GM12873 (cell line): ENCODE measurements around the gene UBE2Q1.

Experiments
- TF ChIP-seq, protein P1 (sequence below): IDR thresholded peaks from 2 replicates; pipeline ENCODE4 v1.5.1; 2012; ENCODE audit warnings: low read depth, mild to moderate bottlenecking, moderate library complexity, low read length, control low read depth; ENCODE audit not compliant: insufficient read depth; ENCODE audit errors: missing control alignments

UBE2Q1 gene

DNA sequence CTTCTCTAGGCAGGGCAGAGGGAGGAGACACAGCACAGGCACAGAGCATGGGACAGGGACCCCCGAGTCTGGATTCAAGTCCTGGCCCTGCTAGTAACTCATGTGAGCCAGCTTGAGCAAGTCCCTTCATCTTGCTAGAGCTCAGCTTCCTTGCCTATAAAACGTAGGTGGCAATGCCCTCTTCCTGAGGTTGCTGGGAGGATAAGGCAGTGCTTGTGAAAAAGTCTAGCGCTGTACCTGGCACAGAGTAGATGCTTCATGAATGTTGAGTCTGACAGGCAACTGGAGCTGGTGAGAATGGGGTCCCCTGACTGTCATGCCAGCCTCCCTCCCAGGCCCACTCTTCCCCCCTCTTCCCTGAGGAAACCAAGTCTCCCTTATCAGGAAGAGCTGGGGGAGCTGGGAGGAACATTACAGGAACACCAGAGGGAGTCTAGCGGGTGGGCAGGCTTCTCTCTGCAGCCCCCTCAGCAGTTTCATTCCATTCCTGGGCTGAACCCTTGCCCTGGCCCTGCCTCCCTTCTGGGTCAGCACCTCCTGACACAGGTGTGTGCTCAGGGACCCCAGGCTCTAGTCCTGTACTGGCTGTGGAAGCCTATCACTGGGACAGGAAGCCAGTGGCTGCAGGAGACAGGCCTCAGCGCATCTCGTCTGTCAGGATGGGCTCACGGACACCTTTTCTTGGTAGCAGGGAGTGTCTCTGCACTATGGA, 19.0 kb upstream of the UBE2Q1 start:
- TF ChIP-seq, protein P1, sequence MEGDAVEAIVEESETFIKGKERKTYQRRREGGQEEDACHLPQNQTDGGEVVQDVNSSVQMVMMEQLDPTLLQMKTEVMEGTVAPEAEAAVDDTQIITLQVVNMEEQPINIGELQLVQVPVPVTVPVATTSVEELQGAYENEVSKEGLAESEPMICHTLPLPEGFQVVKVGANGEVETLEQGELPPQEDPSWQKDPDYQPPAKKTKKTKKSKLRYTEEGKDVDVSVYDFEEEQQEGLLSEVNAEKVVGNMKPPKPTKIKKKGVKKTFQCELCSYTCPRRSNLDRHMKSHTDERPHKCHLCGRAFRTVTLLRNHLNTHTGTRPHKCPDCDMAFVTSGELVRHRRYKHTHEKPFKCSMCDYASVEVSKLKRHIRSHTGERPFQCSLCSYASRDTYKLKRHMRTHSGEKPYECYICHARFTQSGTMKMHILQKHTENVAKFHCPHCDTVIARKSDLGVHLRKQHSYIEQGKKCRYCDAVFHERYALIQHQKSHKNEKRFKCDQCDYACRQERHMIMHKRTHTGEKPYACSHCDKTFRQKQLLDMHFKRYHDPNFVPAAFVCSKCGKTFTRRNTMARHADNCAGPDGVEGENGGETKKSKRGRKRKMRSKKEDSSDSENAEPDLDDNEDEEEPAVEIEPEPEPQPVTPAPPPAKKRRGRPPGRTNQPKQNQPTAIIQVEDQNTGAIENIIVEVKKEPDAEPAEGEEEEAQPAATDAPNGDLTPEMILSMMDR, result no peak

DNA sequence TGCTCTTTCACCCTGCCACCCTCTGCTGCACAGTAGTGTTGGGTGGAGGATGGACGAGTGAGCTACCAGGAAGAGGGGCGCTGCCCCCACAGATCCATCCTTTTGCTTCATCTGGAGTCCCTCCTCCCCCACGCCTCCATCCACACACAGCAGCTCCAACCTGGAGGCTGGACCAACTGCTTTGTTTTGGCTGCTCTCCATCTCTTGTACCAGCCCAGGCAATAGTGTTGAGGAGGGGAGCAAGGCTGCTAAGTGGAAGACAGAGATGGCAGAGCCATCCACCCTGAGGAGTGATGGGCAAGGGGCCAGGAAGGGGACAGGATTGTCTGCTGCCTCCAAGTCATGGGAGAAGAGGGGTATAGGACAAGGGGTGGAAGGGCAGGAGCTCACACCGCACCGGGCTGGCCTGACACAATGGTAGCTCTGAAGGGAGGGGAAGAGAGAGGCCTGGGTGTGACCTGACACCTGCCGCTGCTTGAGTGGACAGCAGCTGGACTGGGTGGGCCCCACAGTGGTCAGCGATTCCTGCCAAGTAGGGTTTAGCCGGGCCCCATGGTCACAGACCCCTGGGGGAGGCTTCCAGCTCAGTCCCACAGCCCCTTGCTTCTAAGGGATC, 17.6 kb upstream of the UBE2Q1 start:
- TF ChIP-seq, protein P1, result no peak

DNA sequence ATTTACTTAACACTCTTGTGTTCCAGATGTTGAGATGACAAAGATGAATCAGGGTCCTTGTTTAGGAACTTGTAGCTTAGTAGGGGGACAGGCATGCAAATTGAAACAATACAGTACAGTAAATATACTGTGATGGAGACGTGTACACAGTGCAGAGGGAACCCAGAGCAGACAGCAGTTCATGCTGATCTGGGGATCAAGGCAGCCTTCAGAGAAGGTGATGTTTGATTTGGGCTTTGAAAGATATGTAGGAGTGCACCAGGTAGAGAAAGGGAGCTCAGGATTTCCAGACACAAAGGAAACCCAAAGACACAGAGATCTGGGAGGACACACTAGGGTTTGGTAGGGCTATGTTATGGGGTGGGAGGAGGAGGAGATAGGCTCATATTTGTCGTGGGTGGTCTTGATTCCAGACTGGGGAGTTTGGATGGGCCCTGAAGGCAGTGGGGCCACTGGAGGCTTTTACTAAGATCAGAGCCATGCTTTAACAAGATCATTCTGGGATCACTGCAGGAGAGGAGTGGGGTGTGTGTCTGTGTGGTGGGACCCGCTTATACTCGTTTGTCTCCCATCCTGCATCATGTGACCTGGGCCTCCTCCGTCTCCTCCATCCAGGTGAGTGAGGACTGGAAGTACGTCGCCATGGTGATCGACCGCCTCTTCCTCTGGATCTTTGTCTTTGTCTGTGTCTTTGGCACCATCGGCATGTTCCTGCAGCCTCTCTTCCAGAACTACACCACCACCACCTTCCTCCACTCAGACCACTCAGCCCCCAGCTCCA, 16.9 kb upstream of the UBE2Q1 start:
- TF ChIP-seq, protein P1, result no peak

DNA sequence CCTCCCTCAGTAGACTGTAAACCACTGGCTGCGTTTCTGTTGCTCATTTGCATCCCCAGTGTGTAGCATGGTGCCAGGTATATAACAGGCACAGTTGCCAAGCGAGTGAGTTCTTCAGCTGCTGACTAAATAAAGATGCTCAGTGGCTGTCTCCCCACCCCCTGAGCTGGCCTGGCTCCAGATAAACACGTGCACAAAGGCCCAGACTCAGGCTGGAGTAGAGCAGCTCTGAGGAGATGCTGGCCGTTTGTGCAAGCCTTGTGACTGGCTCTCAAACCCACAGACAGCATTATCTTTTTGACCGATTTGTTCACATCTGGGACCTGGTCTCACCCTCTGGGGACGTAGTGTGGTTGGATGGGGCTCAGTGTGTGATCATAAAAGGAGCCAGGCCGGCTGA, 16.3 kb upstream of the UBE2Q1 start:
- TF ChIP-seq, protein P1, result no peak

DNA sequence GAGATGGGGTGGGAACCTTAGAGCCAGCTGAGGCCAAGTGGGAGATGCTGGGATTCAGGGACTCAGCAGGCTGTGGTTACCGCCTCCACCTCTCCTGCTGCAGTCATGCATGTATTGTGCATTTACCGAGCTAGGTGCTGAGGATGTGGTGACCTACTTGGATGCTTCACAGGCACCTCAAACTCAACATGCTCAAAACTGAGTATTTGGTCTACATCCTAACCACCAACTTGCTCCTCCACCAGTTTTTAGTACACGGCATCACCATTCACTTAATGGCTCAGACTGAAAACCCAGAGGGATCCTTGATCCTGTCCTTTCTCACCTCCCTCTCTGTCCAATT, 14.7 kb upstream of the UBE2Q1 start:
- TF ChIP-seq, protein P1, result no peak

DNA sequence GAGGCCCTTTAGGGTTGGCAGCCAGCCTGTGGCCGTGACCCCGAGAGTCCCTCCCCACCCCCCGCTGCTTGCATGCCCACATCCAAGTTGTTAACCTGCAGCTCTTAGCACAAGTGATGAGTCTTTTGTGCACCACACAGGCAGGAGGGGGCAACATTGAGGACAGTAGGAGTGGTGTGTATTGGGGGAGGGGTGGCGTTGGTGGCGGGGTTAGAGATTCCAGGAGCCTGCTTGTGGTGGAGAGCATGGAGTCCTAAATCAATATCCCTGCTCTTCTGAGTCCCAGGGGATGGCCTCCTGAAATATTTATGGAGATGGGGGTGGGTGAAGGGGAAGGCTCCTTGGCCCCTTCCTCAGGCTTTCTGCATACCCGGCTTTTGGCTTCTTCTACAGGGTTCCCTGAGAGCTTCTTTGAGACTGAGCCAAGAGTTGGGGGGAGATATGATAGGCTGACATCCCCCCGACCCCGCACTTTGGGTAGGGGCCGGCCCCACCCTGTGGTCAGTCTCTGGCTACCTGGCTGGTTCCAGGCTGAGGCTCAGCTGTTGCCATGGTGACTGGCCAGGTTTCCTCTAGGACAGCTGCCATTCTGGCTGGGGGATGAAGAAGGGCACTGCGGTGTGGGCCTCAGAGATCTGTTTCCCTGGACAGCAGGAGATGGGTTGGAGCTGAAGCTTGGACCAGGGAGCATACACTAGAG, 14.2 kb upstream of the UBE2Q1 start:
- TF ChIP-seq, protein P1, result no peak

DNA sequence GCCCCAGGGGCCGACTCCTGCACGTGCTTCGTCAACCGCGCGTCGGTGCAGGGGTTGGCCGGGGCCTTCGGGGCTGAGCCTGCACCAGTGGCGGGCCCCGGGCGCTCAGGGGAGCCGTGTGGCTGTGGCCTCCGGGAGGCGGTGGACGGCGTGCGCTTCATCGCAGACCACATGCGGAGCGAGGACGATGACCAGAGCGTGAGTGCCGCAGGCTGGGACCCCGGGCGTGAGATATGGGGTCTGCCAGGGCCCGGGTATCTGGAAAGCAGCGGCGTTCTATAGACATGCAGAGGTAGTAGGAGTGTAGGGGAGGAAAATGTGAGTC, 13.5 kb upstream of the UBE2Q1 start:
- TF ChIP-seq, protein P1, result no peak
